Measurements from ENCODE around the gene GFY.
A peak's percentile ranks its signal among the peaks of the same experiment; 100 is the strongest.

GFY gene

DNA sequence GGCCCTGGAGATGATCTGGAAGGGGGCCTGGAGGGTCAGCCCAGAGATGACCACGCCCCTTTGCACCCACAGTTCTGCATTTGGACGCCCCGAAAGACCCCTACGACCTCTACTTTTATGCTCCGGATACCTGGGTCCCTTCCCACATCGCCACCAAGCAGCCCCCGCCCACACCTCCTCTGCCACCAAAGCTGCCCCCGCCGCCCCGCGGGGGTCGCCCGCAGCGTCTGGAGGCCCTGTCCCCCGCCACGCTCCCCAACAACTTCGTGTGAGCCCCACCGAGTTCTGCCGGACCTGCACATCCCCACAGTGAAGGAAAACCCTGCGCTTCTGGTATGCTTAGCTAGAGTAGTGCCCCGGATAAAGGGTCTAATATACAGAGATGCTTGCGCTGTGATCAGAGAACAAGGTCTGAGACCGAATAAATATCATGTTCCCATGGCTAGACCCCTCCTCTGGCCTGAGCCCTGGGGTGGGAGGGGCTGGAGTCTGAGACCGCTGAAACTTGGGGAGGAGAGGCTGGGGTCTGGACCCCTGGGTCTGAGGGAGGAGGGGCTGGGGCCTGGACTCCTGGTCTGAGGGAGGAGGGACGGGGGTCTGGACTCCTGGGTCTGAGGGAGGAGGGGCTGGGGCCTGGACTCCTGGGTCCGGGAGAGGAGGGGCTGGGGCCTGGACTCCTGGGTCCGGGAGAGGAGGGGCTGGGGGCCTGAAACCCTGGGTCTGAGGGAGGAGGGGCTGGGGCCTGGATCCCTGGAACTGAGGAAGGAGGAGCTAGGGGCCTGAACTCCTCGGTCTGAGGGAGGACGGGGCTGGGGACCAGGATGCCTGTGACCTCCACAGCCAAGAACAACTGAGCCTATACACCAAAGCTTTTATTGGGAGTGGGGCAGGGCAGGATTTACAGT lies 3.6 kb downstream of the GFY start:
- no peak for DNase-seq (ENCODE audit: low read depth in 2 of 3, low spot score in 1 of 3)

- no peak for DNase-seq (ENCODE audit: low read depth in 2 of 3, low spot score in 1 of 3)
Measured at GRCh38 chr19:49430172-49430677, 5.0 kb downstream of the GFY start.

DNA sequence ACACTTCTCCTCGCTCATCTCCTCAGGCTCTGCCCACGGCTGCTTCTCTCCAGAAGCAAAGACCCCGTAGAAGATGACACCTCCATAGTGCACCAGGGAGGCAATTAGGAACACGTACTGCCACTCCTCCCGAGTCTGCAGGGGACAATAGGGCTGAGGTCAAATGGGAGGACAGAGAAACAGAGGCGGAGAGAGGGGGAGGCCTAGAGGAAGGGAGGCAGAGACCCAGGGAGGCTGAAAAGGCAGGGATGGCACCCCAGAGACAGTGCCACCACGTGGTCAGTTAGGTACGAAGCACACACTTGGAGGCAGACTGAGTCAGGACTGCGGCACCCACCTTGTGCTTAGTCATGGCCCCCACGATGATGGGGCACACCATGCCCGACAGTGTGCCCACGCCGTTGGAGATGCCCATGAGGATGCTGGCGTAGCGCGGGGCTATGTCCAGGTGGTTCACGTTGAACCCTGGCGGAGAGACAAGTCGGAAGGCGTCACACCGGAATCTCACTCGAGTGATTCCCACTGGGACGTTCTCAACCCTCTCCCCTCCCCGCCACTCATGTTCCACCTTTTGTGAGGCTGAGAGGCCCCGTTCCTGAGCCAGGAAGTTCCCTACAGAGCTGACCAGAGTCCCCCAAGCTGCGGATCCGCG lies 5.6 kb downstream of the GFY start:
- DNase-seq (ENCODE audit: low read depth in 2 of 3, low spot score in 1 of 3), result no peak

GRCh38 chr19:49431330-49431749 lies 6.2 kb downstream of the GFY start:
- no peak for DNase-seq (ENCODE audit: low read depth in 2 of 3, low spot score in 1 of 3)

DNA sequence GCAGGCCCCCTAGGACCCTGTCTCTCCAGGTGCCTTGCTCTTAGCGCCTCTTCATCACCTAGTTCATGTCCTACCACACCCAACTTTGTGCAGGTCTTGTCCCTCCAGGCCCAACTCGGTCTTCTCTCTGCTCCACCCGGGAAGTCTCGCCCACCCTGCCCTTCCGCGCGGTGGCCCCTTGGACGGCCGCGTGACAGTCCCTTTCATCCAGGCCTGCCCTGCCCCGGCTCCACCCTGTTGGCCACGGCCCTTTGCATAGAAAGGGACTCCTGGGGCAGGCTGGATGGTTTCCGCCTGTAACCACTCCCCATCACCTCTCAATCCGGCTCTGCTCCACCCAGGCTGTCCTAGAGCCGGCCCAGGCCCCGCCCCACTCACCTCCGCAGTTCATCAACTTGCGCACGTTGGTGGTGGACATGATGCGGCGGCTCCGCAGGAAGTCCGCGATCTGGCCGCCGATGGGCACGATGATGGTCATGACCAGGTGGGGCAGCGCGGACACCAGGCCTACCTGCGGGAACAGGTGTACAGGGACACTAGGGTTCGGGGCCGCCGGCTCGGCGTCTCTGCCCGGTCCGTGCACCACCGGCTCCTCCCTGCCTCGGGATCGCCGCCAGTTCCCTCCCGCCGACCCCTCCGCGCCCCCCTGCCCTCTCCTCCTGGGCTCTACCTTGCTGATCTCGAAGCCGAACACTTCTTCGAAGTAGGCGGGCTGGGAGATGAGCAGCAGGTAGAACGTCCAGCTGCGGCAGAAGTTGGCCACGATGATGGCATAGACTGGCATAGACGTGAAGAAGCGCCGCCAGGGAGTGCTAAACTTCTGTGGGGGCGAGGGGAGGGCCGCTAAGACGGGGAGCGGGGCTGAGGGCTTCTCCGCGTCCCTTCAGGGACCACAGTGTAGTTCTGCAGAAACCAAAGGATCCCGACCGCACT lies 7.2 kb downstream of the GFY start:
- no peak for DNase-seq (ENCODE audit: low read depth in 2 of 3, low spot score in 1 of 3)

DNA sequence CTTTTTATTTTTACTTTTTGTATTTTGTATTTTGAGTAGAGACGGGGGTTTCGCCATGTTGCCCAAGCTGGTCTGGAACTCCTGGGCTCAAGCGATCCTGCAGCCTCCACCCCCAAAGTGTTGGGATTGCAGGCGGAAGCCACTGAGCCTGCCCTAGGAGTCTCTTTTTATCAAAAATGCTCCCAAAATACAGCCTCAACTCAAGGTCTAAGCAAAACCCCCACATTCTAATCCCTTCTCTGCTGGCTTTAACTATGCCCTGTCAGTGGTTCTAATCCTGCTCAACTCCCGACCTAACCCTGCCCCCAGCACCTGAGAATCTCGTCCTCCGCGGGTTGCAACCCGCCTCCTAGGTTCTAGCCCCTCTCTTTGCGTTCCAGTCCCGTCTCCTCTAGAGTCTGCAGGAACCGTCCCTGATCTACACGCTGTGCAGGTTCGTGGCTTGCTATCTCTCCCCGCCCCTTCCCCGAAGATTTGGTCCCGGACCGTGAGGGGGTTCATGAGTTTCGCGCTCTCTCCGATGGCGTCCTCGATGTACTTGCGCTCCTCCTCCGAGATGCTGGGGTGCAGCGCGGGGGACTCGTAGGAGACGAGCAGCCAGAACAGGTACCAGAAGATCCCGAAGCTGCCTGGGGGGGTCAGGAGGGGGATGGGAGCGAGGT lies 8.2 kb downstream of the GFY start:
- no peak for DNase-seq (ENCODE audit: low read depth in 2 of 3, low spot score in 1 of 3)

- no peak for DNase-seq (ENCODE audit: low read depth in 2 of 3, low spot score in 1 of 3)
Measured at GRCh38 chr19:49434907-49435583, 9.9 kb downstream of the GFY start.

GRCh38 chr19:49435670-49436069 lies 10.5 kb downstream of the GFY start:
- DNase-seq (ENCODE audit: low read depth in 2 of 3, low spot score in 1 of 3), result no peak

DNA sequence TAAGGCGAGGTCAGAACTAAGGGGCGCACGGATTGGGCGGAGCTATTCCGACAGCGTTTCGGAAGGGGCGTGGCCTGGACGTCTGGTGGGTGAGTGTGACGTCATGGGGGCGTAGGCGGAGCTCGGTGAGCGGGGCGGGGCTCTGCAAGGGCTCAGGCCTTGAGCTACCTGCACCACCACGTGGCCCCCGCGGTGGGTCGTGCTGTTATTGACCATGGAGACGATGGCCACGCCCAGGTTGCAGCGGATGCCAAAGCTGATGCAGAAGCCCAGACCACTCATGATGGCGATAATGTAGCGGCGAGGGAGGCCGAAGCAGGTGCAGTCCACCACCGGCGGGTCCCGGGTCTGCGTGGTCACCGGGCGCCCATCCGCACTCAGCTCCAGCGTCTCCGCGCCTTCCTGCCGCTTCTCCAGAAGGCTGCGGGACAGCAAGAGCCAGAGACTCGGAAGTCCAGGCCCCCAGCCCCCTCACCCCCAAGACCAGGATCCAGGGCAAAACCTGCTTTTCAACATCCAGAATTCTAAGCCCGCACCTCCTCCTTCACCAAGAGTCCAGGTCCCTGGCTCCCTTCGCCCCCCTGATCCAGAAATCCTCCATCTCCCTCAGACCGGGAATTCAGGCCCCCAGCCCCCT lies 11.3 kb downstream of the GFY start:
- peak; percentile 57 to 61 (median 60) for DNase-seq (ENCODE audit: low read depth in 2 of 3, low spot score in 1 of 3)

DNA sequence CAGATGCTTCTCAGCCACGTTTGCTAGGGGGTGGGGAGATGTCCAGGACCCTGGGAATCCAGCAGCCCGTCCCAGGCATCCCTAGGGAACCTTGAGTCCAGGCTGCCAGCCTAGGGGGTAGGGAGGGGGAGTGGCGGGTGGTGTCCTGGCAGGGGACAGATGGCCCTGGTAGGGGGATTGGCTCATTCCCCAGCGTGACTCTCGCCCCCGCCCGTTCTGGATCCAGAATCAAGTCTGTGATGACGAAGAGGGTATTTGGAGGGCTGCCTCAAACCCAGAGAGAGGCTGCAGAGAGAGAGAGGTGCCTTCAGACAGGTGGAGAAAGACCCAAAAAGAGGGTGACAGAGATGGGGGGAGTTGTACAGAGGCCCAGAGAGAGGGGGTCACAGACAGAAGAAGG lies 12.0 kb downstream of the GFY start:
- no peak for DNase-seq (ENCODE audit: low read depth in 2 of 3, low spot score in 1 of 3)

DNA sequence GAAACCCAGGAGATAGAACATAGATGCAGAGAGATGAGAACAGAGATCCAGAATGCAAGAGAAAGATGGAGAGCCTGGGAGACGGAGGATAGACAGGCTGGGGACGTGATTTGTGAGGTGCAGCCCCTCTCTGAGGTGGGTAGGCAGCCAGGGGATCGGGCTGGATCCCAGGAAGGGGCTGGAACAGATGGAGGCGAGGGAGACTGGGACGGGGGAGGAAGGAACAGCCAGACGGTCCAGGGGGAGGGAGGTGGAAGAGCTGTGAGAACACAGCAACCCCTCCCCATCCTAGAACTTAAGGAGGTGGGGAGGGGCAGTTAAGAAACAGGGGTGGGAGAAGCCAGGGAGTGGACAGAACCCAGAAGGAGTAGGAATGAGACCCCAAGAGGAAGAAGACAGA lies 13.1 kb downstream of the GFY start:
- DNase-seq (ENCODE audit: low read depth in 2 of 3, low spot score in 1 of 3), result no peak

- DNase-seq (ENCODE audit: low read depth in 2 of 3, low spot score in 1 of 3), result no peak
Measured at GRCh38 chr19:49439836-49440235, 14.6 kb downstream of the GFY start.

GRCh38 chr19:49440439-49441209 lies 15.4 kb downstream of the GFY start:
- no peak for DNase-seq (ENCODE audit: low read depth in 2 of 3, low spot score in 1 of 3)

DNA sequence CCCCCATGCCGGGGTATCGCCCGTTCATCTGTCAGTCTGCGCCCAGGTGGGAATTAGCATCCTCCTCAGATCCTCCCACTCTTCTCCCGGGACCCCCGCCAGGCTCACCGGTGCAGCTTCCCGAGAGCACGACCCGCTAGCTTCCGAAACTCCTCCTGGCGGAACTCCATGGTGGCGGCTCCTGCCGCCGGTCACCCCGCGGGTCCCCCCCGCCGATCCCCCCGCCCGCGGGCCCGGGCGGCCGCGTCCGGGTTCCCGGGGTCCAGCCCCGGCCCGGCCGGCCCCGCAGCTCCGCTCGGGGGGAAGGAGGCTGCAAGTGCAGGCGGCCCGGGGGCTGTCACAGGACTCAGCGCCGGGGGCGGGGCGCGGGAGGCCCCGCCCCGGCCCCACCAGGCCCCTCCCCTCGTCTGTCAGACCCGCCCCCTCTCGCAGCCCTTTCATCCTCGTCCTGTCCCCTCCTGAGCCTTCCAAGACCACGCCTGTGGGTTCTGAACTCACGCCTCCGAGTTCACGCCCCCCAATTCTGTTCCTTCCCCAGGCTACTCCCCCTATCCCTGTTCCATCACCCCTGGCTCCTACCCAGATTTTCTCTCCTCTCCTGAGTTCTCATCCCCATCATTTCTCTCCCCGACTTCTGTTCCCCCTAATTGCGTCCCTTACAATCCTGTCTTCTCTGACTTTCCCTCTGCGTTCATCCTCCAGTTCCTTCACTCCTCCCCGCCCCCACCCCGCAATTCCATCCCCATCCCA lies 16.2 kb downstream of the GFY start, which contains the start of gene SLC17A7:
Gene SLC17A7 (minus strand): TSS at position 318 of the 750 bp plus-strand sequence. CDS start 148 bp downstream, at position 170.
- peak in 1 of 3 donors; percentile 46 for DNase-seq (ENCODE audit: low read depth in 2 of 3, low spot score in 1 of 3)

GRCh38 chr19:49441960-49442350 lies 16.8 kb downstream of the GFY start:
- DNase-seq (ENCODE audit: low read depth in 2 of 3, low spot score in 1 of 3), result no peak

DNA sequence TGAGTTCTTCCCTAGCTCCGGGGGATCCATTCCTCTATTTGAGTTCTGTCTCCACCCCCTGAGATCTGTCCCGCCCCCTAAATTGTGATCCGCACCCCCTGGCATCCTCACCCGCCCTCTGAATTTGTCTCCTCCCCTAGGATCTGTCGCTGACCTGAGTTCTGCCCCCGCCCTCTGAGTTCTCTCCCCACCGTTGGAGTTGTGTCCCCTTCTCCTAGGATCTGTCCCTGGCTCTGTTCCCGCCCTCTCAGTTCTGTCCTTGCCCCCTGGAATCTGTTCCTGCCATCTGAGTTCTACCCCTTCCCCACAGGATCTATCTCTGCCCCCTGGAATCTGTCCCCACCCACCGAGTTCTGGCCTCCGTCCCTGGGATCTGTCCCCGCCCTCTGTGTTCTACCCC lies 17.2 kb downstream of the GFY start:
- DNase-seq (ENCODE audit: low read depth in 2 of 3, low spot score in 1 of 3), result no peak

DNA sequence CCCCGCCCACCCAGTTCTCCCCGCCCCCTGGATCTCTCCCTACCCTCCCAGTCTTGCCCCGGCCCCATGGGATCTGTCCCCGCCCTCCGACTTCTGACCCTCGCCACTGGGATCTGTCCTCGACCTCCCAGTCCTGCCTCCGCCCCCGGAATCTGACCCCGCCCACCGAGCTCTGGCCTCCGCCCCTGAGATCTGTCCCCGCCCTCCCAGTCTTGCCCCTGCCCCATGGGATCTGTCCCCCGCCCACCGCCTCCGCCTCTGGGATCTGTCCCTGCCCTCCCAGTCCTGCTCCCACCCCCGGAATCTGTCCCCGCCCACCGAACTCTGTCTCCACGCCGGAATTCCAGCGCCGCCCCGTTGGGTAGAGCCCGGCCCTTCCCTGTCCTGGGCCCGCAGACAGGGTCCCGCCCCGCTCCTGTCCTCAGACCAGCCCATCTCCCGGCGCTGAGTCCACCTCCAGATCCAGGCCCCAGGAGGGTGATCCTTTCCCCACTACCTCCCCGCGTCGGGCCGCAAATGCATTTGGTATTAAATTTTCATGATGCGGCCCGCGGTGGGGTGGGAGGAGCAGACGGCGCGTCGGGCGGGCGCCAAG lies 17.7 kb downstream of the GFY start:
- DNase-seq (ENCODE audit: low read depth in 2 of 3, low spot score in 1 of 3), result peak; percentile 50 to 69 (median 59)

Data from stimulated activated CD4-positive, alpha-beta T cell treated with anti-CD3 and anti-CD28 coated beads, Interleukin-12 subunit alpha, Interleukin-12 subunit beta, amount 100 ng/mL, for 48 hours (primary cell).